Chondrocyte (in vitro differentiated cells): Measurements from ENCODE around the gene KIAA0825. TPM values are rescaled to one million over a fixed set of nuclear protein-coding genes. Genes with fewer than 3 reads are reported as not detected.

Experiments
- DNase-seq: peaks from one replicate; pipeline ENCODE4 v3.0.0; 2021; ENCODE audit warnings: mixed read lengths, low spot score
- H3K27ac Mint-ChIP-seq: one replicate; pipeline ENCODE4 v1.8.0; 2021; ENCODE audit warnings: mild to moderate bottlenecking, moderate library complexity, mixed read lengths; ENCODE audit not compliant: unreplicated experiment
- H3K27me3 Mint-ChIP-seq: 2 replicates; pipeline ENCODE4 v1.8.0; 2021; ENCODE audit warnings: low read depth, mixed read lengths
- H3K36me3 Mint-ChIP-seq: 2 replicates; pipeline ENCODE4 v1.8.0; 2021; ENCODE audit warnings: low read depth, mixed read lengths
- H3K4me1 Mint-ChIP-seq: 2 replicates; pipeline ENCODE4 v1.8.0; 2021; ENCODE audit warnings: low read depth, mild to moderate bottlenecking, mixed read lengths
- H3K4me3 Mint-ChIP-seq: one replicate; pipeline ENCODE4 v1.8.0; 2021; ENCODE audit warnings: mild to moderate bottlenecking, moderate library complexity, mixed read lengths; ENCODE audit not compliant: unreplicated experiment
- H3K9me3 Mint-ChIP-seq: 2 replicates; pipeline ENCODE4 v1.8.0; 2021; ENCODE audit warnings: low read depth, mixed read lengths
- CTCF ChIP-seq: fragments of 200-600 bp; sonication (generic); IDR thresholded peaks from 2 replicates; pipeline ENCODE4 v1.5.0; 2021; ENCODE audit warnings: antibody characterized with exemption, mild to moderate bottlenecking, moderate library complexity
- total RNA-seq: library from RNA; stranded (reverse); gene quantifications from 3 replicates; pipeline ENCODE4 v1.2.1, GENCODE V29; 2021

Gene KIAA0825
- total RNA-seq, 1 donor from 2014 or later, result 3.4 TPM

GRCh38 chr5:94313188-94313587 lies 305.2 kb downstream of the KIAA0825 start:
- Mint-ChIP-seq H3K27ac (no peak overlapping the region), H3K4me3 (no peak overlapping the region), H3K9me3 (no peaks in the 10 kb centered on the region), H3K4me1 (no peaks in the 10 kb centered on the region), H3K36me3 (no peaks in the 10 kb centered on the region), H3K27me3 (no peaks in the 10 kb centered on the region)
- DNase-seq, result no peak
- TF ChIP-seq CTCF, result no peak

GRCh38 chr5:94312298-94312697 lies 306.1 kb downstream of the KIAA0825 start:
- TF ChIP-seq CTCF, result no peak
- no peak for DNase-seq
- Mint-ChIP-seq H3K36me3 (no peaks in the 10 kb centered on the region), H3K4me3 (no peak overlapping the region), H3K27ac (no peak overlapping the region), H3K9me3 (no peaks in the 10 kb centered on the region), H3K4me1 (no peaks in the 10 kb centered on the region), H3K27me3 (no peaks in the 10 kb centered on the region)

GRCh38 chr5:94310833-94311232 lies 307.6 kb downstream of the KIAA0825 start:
- H3K27me3 Mint-ChIP-seq, result no peaks in the 10 kb centered on the region
- H3K27ac Mint-ChIP-seq, result no peak overlapping the region
- peak; percentile 34 for TF ChIP-seq CTCF
- no peaks in the 10 kb centered on the region for H3K4me1 Mint-ChIP-seq
- H3K4me3 Mint-ChIP-seq, result no peak overlapping the region
- no peak for DNase-seq
- H3K9me3 Mint-ChIP-seq, result no peaks in the 10 kb centered on the region
- H3K36me3 Mint-ChIP-seq, result no peaks in the 10 kb centered on the region

GRCh38 chr5:94309141-94309540 lies 309.3 kb downstream of the KIAA0825 start:
- Mint-ChIP-seq H3K27ac (no peak overlapping the region), H3K9me3 (no peaks in the 10 kb centered on the region), H3K36me3 (no peaks in the 10 kb centered on the region), H3K4me3 (no peak overlapping the region), H3K4me1 (no peaks in the 10 kb centered on the region), H3K27me3 (no peaks in the 10 kb centered on the region)
- no peak for TF ChIP-seq CTCF
- no peak for DNase-seq

- no peak for TF ChIP-seq CTCF
- Mint-ChIP-seq H3K27ac (no peak overlapping the region), H3K4me1 (no peaks in the 10 kb centered on the region), H3K36me3 (no peaks in the 10 kb centered on the region), H3K27me3 (no peaks in the 10 kb centered on the region), H3K4me3 (no peak overlapping the region), H3K9me3 (no peaks in the 10 kb centered on the region)
- DNase-seq, result no peak
These were observed 310.0 kb downstream of the KIAA0825 start for GRCh38 chr5:94308442-94308841.
